Body of pancreas (tissue), 4 donors: ENCODE data around the gene NHLH1. TPM values are rescaled to one million over a fixed set of nuclear protein-coding genes. Genes with fewer than 3 reads are reported as not detected.
A peak's percentile ranks its signal among the peaks of the same experiment; 100 is the strongest.

Source experiments
- ATAC-seq: fragments of 150-250 bp; one replicate; pipeline ENCODE4 v1.9.1; 2016
- DNase-seq, 4 donors: peaks; one replicate each; pipeline ENCODE4 v3.0.0-alpha.2; 2019
- H3K27ac ChIP-seq, 4 donors: fragments of 200-600 bp; sonication (generic); 1 replicate in 3 of 4; 2 replicates in 1 of 4; pipeline versions ENCODE4 v1.5.1 to v1.6.1; 2016 to 2019; ENCODE audit warnings: mild to moderate bottlenecking in 1 of 4, mixed read lengths in 1 of 4, moderate library complexity in 1 of 4
- H3K27me3 ChIP-seq, 2 donors: fragments of 200-600 bp; sonication (generic); one replicate each; pipeline ENCODE4 v1.6.0; 2016; ENCODE audit warnings: mild to moderate bottlenecking in 1 of 2
- H3K36me3 ChIP-seq, 2 donors: fragments of 200-600 bp; sonication (generic); replicated peaks in 1 of 2; 2 replicates each; pipeline ENCODE4 v1.5.1; 2016; ENCODE audit warnings: low read depth in 2 of 2; ENCODE audit not compliant: insufficient read depth in 1 of 2
- H3K4me1 ChIP-seq: fragments of 200-600 bp; sonication (generic); one replicate; pipeline ENCODE4 v1.6.0; 2016
- H3K4me3 ChIP-seq, 2 donors: fragments of 200-600 bp; sonication (generic); 1 replicate in 1 of 2; 2 replicates in 1 of 2; pipeline ENCODE4 v1.5.1; 2016 to 2019
- H3K9me3 ChIP-seq, 3 donors: fragments of 200-600 bp; sonication (generic); 1 replicate in 2 of 3; 2 replicates in 1 of 3; pipeline ENCODE4 v1.5.1; 2016
- CTCF ChIP-seq, 7 experiments: fragments of 450-650 bp in 4 of 7; fragments of 200-600 bp in 3 of 7; sonication (generic) in 3 of 7; IDR thresholded peaks; one replicate each; pipeline ENCODE4 v1.5.1; 2016 to 2019; ENCODE audit warnings: antibody characterized with exemption in 7 of 7
- POLR2A ChIP-seq, 3 donors: fragments of 450-650 bp; IDR thresholded peaks; one replicate each; pipeline ENCODE4 v1.6.1; 2016; ENCODE audit warnings: antibody characterized with exemption in 3 of 3, mild to moderate bottlenecking in 2 of 3
- WGBS, 2 donors: methylation state at CpG; one replicate each; pipeline ENCODE4 v1.1.5; 2017; 5-methylcytosine and 5-hydroxymethylcytosine counted together
- intact Hi-C: fragments of 100-400 bp; cut with DNase I; formaldehyde crosslinking; loops from one replicate; pipeline ENCODE4 v1.15.1; 2023
- total RNA-seq, 2 donors: library from RNA; depleted of rRNA; stranded (reverse); fragments of >200 nt; gene quantifications; one replicate each; pipeline ENCODE4 v1.1.0, GENCODE V29; 2016

Gene NHLH1
- not detected for total RNA-seq

GRCh38 chr1:160366731-160367515, at the start of gene NHLH1:
Gene NHLH1 (plus strand): TSS chr1:160367071. CDS start chr1:160370732, 3,661 bp downstream.
- Histone ChIP-seq H3K36me3 (no peaks in the 10 kb centered on the region), H3K27ac (no peak within 1 kb of the TSS), H3K9me3 (no peaks in the 10 kb centered on the region), H3K4me1 (no peaks in the 10 kb centered on the region), H3K4me3 (no peak within 1 kb of the TSS), H3K27me3 (no peaks in the 10 kb centered on the region)
- no peak for ATAC-seq
- DNase-seq = no peak
- TF ChIP-seq CTCF (IDR thresholded peaks at IDR 0.05) (no peak), POLR2A (IDR thresholded peaks at IDR 0.05) (no peak)
- WGBS, 2 donors = 41 to 54% methylated on average over 12 to 13 of the region's 15 CpGs
- intact Hi-C loops = no loop called here

- no peak for DNase-seq
- Histone ChIP-seq H3K27ac (no peak overlapping the region), H3K36me3 (peaks cover 0 to 10% of the 10 kb centered on the region in 2 donors), H3K4me1 (peaks cover 22% of the 10 kb centered on the region), H3K27me3 (no peaks in the 10 kb centered on the region), H3K4me3 (no peak overlapping the region), H3K9me3 (no peaks in the 10 kb centered on the region)
- TF ChIP-seq CTCF (IDR thresholded peaks at IDR 0.05) (no peak), POLR2A (IDR thresholded peaks at IDR 0.05) (no peak)
- ATAC-seq = no peak
- intact Hi-C loops = no loop called here
- WGBS, 2 donors = 87 to 95% methylated on average over 6 of the region's 6 CpGs
Observed at GRCh38 chr1:160322831-160323230, 44.0 kb upstream of the NHLH1 start.

GRCh38 chr1:160325252-160325651, 41.6 kb upstream of the NHLH1 start:
- DNase-seq = no peak
- no peaks in the 10 kb centered on the region for H3K9me3 ChIP-seq
- H3K4me3 ChIP-seq = no peak overlapping the region
- peaks cover 0 to 25% of the 10 kb centered on the region in 2 donors for H3K36me3 ChIP-seq
- no peaks in the 10 kb centered on the region for H3K27me3 ChIP-seq
- peaks cover 22% of the 10 kb centered on the region for H3K4me1 ChIP-seq
- peak; percentile 47 for ATAC-seq
- TF ChIP-seq POLR2A (IDR thresholded peaks at IDR 0.05) (no peak), CTCF (IDR thresholded peaks at IDR 0.05) (no peak)
- 46 to 51% methylated on average over 4 of the region's 4 CpGs for WGBS, 2 donors
- intact Hi-C loops = no loop called here
- peak overlapping the region in 2 of 4 donors; percentile 26 to 39 for H3K27ac ChIP-seq

GRCh38 chr1:160326418-160326817, 40.5 kb upstream of the NHLH1 start:
- TF ChIP-seq POLR2A (IDR thresholded peaks at IDR 0.05) (no peak), CTCF (IDR thresholded peaks at IDR 0.05) (no peak)
- Histone ChIP-seq H3K9me3 (no peaks in the 10 kb centered on the region), H3K27ac (peak overlapping the region in 1 of 4 donors; percentile 3), H3K4me1 (peaks cover 22% of the 10 kb centered on the region), H3K36me3 (peaks cover 3 to 31% of the 10 kb centered on the region in 2 donors), H3K4me3 (no peak overlapping the region), H3K27me3 (no peaks in the 10 kb centered on the region)
- WGBS, 2 donors = 79 to 83% methylated on average over 5 of the region's 5 CpGs
- no peak for ATAC-seq
- intact Hi-C loops = no loop called here
- no peak for DNase-seq

GRCh38 chr1:160328184-160328583, 38.7 kb upstream of the NHLH1 start:
- Histone ChIP-seq H3K9me3 (no peaks in the 10 kb centered on the region), H3K27ac (no peak overlapping the region), H3K4me3 (no peak overlapping the region), H3K36me3 (peaks cover 13 to 34% of the 10 kb centered on the region in 2 donors), H3K4me1 (peaks cover 22% of the 10 kb centered on the region), H3K27me3 (no peaks in the 10 kb centered on the region)
- WGBS, 2 donors = 64 to 69% methylated on average over 8 of the region's 8 CpGs
- no peak for DNase-seq
- no peak for ATAC-seq
- TF ChIP-seq CTCF (IDR thresholded peaks at IDR 0.05) = no peak
- no peak for TF ChIP-seq POLR2A (IDR thresholded peaks at IDR 0.05)
- intact Hi-C loops = no loop called here
